Measurements from ENCODE around the gene MR1. TPM values are rescaled to one million over a fixed set of nuclear protein-coding genes. Genes with fewer than 3 reads are reported as not detected.

MR1 gene
- total RNA-seq, 1 donor from 2014 or later = 1.2 TPM

- Histone ChIP-seq H4K20me1 (ENCODE audit: insufficient read depth, low read length) (peaks cover 3% of the 10 kb centered on the region), H3K36me3 (ENCODE audit: insufficient read depth, low read length) (no peaks in the 10 kb centered on the region), H3K4me2 (ENCODE audit: low read length) (peak overlapping the region; percentile 78), H3K9me3 (ENCODE audit: insufficient read depth, low read depth, low read length) (no peaks in the 10 kb centered on the region), H3K9ac (ENCODE audit: low read length) (peak overlapping the region; percentile 70), H3K27ac (ENCODE audit: low read depth, low read length) (peak overlapping the region; percentile 63), H2AFZ (ENCODE audit: low read depth, low read length) (peak overlapping the region; percentile 50), H3K27me3 (ENCODE audit: insufficient read depth, low read length) (no peaks in the 10 kb centered on the region), H3K79me2 (ENCODE audit: insufficient read depth, low read length) (no peaks in the 10 kb centered on the region), H3K4me1 (ENCODE audit: insufficient read depth, low read length) (peaks cover 75% of the 10 kb centered on the region), H3K4me3 (ENCODE audit: insufficient read depth, low read depth, low read length) (peak overlapping the region; percentile 8)
- Mint-ChIP-seq H3K27ac (ENCODE audit: unreplicated experiment) (peak overlapping the region; percentile 98), H3K4me3 (ENCODE audit: unreplicated experiment) (peak overlapping the region; percentile 71), H3K4me1 (ENCODE audit: low read depth, unreplicated experiment) (peaks cover 93% of the 10 kb centered on the region), H3K9me3 (ENCODE audit: unreplicated experiment) (no peaks in the 10 kb centered on the region), H3K36me3 (ENCODE audit: low read depth, unreplicated experiment) (no peaks in the 10 kb centered on the region), H3K27me3 (ENCODE audit: low read depth, unreplicated experiment) (no peaks in the 10 kb centered on the region)
- FAIRE-seq = no peak
- peak; percentile 78 for DNase-seq (ENCODE audit: low read depth)
- no peak for TF ChIP-seq CTCF (IDR thresholded peaks at IDR 0.05; ENCODE audit: insufficient read depth, low read depth, low read length)
- no peak for TF ChIP-seq EZH2 (IDR thresholded peaks at IDR 0.05; ENCODE audit: insufficient read depth, low read length)
Measured at GRCh38 chr1:181099152-181100014, 65.6 kb downstream of the MR1 start.

- H3K4me1 Mint-ChIP-seq (ENCODE audit: low read depth, unreplicated experiment) = peaks cover 84% of the 10 kb centered on the region
- H3K27me3 Mint-ChIP-seq (ENCODE audit: low read depth, unreplicated experiment) = no peaks in the 10 kb centered on the region
- Histone ChIP-seq H3K4me3 (ENCODE audit: insufficient read depth, low read depth, low read length) (peak overlapping the region; percentile 8), H3K79me2 (ENCODE audit: insufficient read depth, low read length) (no peaks in the 10 kb centered on the region), H2AFZ (ENCODE audit: low read depth, low read length) (peak overlapping the region; percentile 50), H3K4me1 (ENCODE audit: insufficient read depth, low read length) (peaks cover 72% of the 10 kb centered on the region), H3K27ac (ENCODE audit: low read depth, low read length) (peak overlapping the region; percentile 63), H3K36me3 (ENCODE audit: insufficient read depth, low read length) (no peaks in the 10 kb centered on the region), H3K4me2 (ENCODE audit: low read length) (peak overlapping the region; percentile 78), H3K9me3 (ENCODE audit: insufficient read depth, low read depth, low read length) (no peaks in the 10 kb centered on the region), H3K27me3 (ENCODE audit: insufficient read depth, low read length) (no peaks in the 10 kb centered on the region), H3K9ac (ENCODE audit: low read length) (peak overlapping the region; percentile 70), H4K20me1 (ENCODE audit: insufficient read depth, low read length) (peaks cover 3% of the 10 kb centered on the region)
- no peak for DNase-seq (ENCODE audit: low read depth)
- no peak for FAIRE-seq
- peak overlapping the region; percentile 98 for H3K27ac Mint-ChIP-seq (ENCODE audit: unreplicated experiment)
- no peaks in the 10 kb centered on the region for H3K36me3 Mint-ChIP-seq (ENCODE audit: low read depth, unreplicated experiment)
- no peaks in the 10 kb centered on the region for H3K9me3 Mint-ChIP-seq (ENCODE audit: unreplicated experiment)
- peak overlapping the region; percentile 71 for H3K4me3 Mint-ChIP-seq (ENCODE audit: unreplicated experiment)
- TF ChIP-seq EZH2 (IDR thresholded peaks at IDR 0.05; ENCODE audit: insufficient read depth, low read length) (no peak), CTCF (IDR thresholded peaks at IDR 0.05; ENCODE audit: insufficient read depth, low read depth, low read length) (no peak)
Measured at GRCh38 chr1:181100015-181100905, 66.5 kb downstream of the MR1 start.
